ENCODE measurements around the gene RIMKLA. TPM values are rescaled to one million over a fixed set of nuclear protein-coding genes. Genes with fewer than 3 reads are reported as not detected.

Gene RIMKLA
- total RNA-seq, 1 donor, result 0.10 TPM

DNA sequence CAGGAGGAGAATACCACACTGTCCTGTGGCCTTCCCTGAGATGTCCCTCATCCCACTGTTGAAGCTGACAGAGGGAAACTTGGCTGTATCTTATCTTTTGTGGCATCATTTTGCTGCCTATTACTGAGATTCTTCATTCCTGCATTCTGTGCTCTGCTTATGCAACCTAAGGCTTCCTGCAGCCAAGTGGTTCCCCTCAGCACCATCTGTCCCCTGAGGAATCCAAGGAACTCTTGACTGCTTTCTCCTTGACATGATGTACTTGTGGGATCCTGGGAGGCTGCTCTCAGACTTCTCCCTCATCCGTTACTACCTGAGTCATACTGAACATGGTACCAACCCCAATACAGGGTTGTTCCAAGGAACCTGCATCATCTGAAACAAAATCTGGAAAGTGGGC, 21.1 kb upstream of the RIMKLA start:
- no peak overlapping the region for H3K4me3 ChIP-seq (ENCODE audit: low read length)
- no peaks in the 10 kb centered on the region for H3K27me3 ChIP-seq (ENCODE audit: insufficient read depth, low read length)
- no peaks in the 10 kb centered on the region for H3K9me3 ChIP-seq (ENCODE audit: low read depth, low read length)
- no peaks in the 10 kb centered on the region for H3K4me1 ChIP-seq (ENCODE audit: insufficient read depth, low read length)

DNA sequence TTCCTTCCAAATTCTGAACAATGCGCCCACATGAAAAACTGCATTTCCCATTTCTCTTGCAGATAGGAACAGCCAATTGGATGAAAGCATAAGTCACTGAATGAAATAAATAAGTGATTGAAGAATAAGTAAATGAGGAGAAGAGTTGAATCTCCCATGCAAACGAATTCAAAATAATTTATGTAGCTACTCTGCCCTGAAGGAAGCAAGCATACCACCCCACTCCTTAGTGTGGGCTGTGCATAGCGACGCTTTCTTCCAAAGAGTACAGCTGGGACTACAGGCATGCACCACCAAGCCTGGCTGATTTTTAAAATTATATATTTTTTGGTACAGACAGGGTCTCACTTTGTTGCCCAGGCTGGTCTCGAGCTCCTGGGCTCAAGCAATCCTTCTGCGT, 16.5 kb upstream of the RIMKLA start:
- H3K9me3 ChIP-seq (ENCODE audit: low read depth, low read length), result no peaks in the 10 kb centered on the region
- H3K4me3 ChIP-seq (ENCODE audit: low read length), result no peak overlapping the region
- no peaks in the 10 kb centered on the region for H3K4me1 ChIP-seq (ENCODE audit: insufficient read depth, low read length)
- no peaks in the 10 kb centered on the region for H3K27me3 ChIP-seq (ENCODE audit: insufficient read depth, low read length)

GRCh38 chr1:42364542-42364941, 16.1 kb upstream of the RIMKLA start:
- Histone ChIP-seq H3K4me1 (ENCODE audit: insufficient read depth, low read length) (no peaks in the 10 kb centered on the region), H3K4me3 (ENCODE audit: low read length) (no peak overlapping the region), H3K9me3 (ENCODE audit: low read depth, low read length) (no peaks in the 10 kb centered on the region), H3K27me3 (ENCODE audit: insufficient read depth, low read length) (no peaks in the 10 kb centered on the region)

DNA sequence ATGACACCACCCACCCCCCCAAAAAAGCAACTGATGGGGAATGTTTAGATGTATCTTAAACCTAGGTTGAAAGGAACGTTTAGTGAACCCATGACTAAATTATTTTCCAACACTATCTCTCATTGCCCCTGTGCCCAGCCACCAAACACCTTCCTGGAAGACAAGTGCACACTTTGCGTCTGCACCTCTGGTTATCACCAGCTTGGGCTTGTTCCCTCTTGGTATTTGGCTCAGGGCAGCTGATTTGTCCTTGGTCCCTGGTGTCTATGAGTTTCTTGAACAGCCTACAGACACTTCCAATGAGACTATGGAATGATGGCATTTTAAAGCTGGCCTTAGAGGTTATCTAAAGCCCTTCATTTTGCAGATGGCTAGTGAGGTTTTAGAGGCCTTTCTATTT, 15.5 kb upstream of the RIMKLA start:
- Histone ChIP-seq H3K27me3 (ENCODE audit: insufficient read depth, low read length) (no peaks in the 10 kb centered on the region), H3K9me3 (ENCODE audit: low read depth, low read length) (no peaks in the 10 kb centered on the region), H3K4me3 (ENCODE audit: low read length) (no peak overlapping the region), H3K4me1 (ENCODE audit: insufficient read depth, low read length) (no peaks in the 10 kb centered on the region)

DNA sequence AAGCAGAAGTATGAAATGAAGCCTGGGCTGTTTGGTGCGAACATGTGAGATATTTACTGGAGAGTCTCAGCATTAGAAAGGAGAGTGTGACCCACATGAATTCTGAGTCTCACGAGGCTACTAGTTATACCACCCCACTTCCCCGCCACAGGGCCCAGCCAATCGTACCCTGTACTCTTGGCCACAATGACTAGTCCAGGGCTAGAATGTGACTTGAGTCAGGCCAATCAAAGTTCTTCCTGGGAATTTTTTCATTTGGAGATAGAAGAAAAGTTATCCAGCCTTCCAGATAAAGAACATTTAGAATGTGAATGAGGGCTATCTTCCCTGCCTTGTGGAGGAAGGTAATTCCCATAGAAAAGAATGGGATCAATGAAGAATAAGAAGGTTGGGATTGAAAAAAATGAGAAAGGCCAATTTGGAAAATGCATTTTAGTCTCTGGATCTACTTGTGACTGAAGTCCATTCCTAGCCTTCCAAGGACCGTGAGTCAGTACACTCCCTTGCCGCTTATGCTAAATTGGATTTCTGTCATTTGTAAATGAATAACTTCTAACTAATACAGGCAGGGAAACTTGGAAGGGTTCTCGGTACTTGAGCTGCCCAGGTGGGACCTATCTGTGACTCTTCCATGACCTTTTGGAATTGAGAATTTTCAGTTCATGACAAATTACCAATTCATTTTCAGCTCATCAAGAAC, 12.3 kb upstream of the RIMKLA start:
- no peaks in the 10 kb centered on the region for H3K9me3 ChIP-seq (ENCODE audit: low read depth, low read length)
- no peaks in the 10 kb centered on the region for H3K27me3 ChIP-seq (ENCODE audit: insufficient read depth, low read length)
- no peaks in the 10 kb centered on the region for H3K4me1 ChIP-seq (ENCODE audit: insufficient read depth, low read length)
- H3K4me3 ChIP-seq (ENCODE audit: low read length), result no peak overlapping the region

DNA sequence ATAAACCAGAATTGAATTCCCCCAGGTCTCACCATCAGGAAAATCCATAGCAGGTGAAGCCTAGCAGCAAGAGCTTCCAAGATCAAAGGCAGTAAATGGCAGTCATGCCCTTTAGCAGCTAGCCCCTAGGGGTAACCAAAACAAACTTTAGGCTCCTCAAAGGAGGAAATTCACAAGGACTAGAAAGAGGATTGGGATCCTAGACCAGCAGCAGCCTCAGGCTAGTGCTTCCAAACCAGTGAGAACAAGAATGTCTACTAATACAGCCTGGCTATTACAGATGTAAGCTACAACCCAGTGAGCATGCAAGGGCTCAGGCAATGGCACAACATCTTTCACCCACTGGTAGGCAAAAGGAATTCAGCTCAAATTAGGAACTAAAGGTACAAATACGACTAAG, 11.1 kb upstream of the RIMKLA start:
- Histone ChIP-seq H3K4me1 (ENCODE audit: insufficient read depth, low read length) (no peaks in the 10 kb centered on the region), H3K4me3 (ENCODE audit: low read length) (no peak overlapping the region), H3K9me3 (ENCODE audit: low read depth, low read length) (no peaks in the 10 kb centered on the region), H3K27me3 (ENCODE audit: insufficient read depth, low read length) (no peaks in the 10 kb centered on the region)

GRCh38 chr1:42370876-42371549, 9.6 kb upstream of the RIMKLA start:
- H3K4me1 ChIP-seq (ENCODE audit: insufficient read depth, low read length), result no peaks in the 10 kb centered on the region
- H3K27me3 ChIP-seq (ENCODE audit: insufficient read depth, low read length), result no peaks in the 10 kb centered on the region
- no peaks in the 10 kb centered on the region for H3K9me3 ChIP-seq (ENCODE audit: low read depth, low read length)
- no peak overlapping the region for H3K4me3 ChIP-seq (ENCODE audit: low read length)

DNA sequence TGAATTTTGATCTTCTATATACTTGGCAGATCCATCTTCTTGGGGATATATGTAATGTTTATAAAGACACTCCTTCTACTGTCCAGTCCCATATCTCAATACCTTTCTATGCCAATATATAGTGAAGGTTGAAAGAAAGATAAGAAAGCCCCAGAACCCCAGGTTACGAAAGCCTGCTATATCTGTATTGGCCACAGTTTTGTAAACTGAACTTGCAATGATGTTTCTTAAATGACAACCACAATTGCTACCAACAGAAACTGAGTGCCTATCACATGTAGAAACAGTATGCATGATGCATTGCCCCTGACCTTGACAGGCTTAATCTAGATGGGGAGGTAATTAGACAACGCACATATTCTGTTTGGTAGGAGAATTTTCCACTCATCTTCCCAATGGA, 7.8 kb upstream of the RIMKLA start:
- Histone ChIP-seq H3K4me1 (ENCODE audit: insufficient read depth, low read length) (no peaks in the 10 kb centered on the region), H3K9me3 (ENCODE audit: low read depth, low read length) (no peaks in the 10 kb centered on the region), H3K27me3 (ENCODE audit: insufficient read depth, low read length) (no peaks in the 10 kb centered on the region), H3K4me3 (ENCODE audit: low read length) (no peak overlapping the region)

DNA sequence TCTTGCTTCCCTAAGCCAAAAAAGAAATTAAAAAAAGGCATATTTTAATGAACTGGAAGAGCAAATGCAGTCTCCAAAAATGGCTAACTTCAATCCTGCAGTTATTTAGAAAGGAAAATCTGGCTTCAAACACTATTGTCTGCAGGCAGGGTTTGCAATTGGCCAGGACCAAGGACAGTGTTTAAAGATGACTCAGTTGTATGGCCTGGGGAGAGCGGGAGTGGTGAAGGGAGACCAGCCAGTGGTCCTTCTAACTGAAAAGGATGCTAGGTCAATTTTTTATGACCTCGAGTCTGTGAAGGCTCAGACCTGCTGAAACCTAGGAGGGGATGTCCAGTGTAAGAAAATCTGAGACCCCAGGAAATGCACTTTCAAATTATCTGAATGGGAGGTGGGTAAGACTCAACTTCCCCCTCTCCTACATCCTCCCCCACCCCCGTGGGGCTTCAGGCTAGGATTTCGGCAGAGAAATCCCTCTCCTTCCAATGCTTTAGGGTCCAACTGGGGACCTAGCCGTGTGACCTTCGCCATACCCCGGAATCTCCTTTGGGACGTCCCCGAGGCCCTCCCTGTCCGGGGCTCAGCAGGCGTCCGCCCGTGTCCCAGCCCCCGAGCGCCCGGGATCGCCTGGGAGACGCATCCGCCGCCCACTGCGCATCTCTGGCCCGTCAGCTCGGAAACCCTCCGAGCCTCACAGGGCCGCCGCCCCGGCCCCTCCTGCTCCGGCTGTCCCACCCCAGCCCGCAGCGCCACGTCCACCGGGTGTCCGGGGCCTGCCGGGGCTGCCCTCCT, 602 bp upstream of the RIMKLA start:
- H3K27me3 ChIP-seq (ENCODE audit: insufficient read depth, low read length), result peaks cover 28% of the 10 kb centered on the region
- no peaks in the 10 kb centered on the region for H3K9me3 ChIP-seq (ENCODE audit: low read depth, low read length)
- peaks cover 8% of the 10 kb centered on the region for H3K4me1 ChIP-seq (ENCODE audit: insufficient read depth, low read length)
- H3K4me3 ChIP-seq (ENCODE audit: low read length), result no peak overlapping the region

GRCh38 chr1:42381280-42381673, 685 bp downstream of the RIMKLA start:
- Histone ChIP-seq H3K4me3 (ENCODE audit: low read length) (peak overlapping the region; percentile 36), H3K9me3 (ENCODE audit: low read depth, low read length) (no peaks in the 10 kb centered on the region), H3K4me1 (ENCODE audit: insufficient read depth, low read length) (peaks cover 8% of the 10 kb centered on the region), H3K27me3 (ENCODE audit: insufficient read depth, low read length) (peaks cover 28% of the 10 kb centered on the region)

- Histone ChIP-seq H3K4me3 (ENCODE audit: low read length) (no peak overlapping the region), H3K9me3 (ENCODE audit: low read depth, low read length) (no peaks in the 10 kb centered on the region), H3K27me3 (ENCODE audit: insufficient read depth, low read length) (peaks cover 21% of the 10 kb centered on the region), H3K4me1 (ENCODE audit: insufficient read depth, low read length) (peaks cover 8% of the 10 kb centered on the region)
These were observed 4.7 kb downstream of the RIMKLA start for GRCh38 chr1:42385283-42385682.

- Histone ChIP-seq H3K27me3 (ENCODE audit: insufficient read depth, low read length) (peaks cover 18% of the 10 kb centered on the region), H3K4me3 (ENCODE audit: low read length) (no peak overlapping the region), H3K4me1 (ENCODE audit: insufficient read depth, low read length) (peaks cover 5% of the 10 kb centered on the region), H3K9me3 (ENCODE audit: low read depth, low read length) (no peaks in the 10 kb centered on the region)
These were observed 5.5 kb downstream of the RIMKLA start for GRCh38 chr1:42386051-42386450.

- H3K4me1 ChIP-seq (ENCODE audit: insufficient read depth, low read length), result no peaks in the 10 kb centered on the region
- H3K4me3 ChIP-seq (ENCODE audit: low read length), result no peak overlapping the region
- H3K27me3 ChIP-seq (ENCODE audit: insufficient read depth, low read length), result no peaks in the 10 kb centered on the region
- no peaks in the 10 kb centered on the region for H3K9me3 ChIP-seq (ENCODE audit: low read depth, low read length)
These were observed 11.7 kb downstream of the RIMKLA start for GRCh38 chr1:42392255-42392654.

DNA sequence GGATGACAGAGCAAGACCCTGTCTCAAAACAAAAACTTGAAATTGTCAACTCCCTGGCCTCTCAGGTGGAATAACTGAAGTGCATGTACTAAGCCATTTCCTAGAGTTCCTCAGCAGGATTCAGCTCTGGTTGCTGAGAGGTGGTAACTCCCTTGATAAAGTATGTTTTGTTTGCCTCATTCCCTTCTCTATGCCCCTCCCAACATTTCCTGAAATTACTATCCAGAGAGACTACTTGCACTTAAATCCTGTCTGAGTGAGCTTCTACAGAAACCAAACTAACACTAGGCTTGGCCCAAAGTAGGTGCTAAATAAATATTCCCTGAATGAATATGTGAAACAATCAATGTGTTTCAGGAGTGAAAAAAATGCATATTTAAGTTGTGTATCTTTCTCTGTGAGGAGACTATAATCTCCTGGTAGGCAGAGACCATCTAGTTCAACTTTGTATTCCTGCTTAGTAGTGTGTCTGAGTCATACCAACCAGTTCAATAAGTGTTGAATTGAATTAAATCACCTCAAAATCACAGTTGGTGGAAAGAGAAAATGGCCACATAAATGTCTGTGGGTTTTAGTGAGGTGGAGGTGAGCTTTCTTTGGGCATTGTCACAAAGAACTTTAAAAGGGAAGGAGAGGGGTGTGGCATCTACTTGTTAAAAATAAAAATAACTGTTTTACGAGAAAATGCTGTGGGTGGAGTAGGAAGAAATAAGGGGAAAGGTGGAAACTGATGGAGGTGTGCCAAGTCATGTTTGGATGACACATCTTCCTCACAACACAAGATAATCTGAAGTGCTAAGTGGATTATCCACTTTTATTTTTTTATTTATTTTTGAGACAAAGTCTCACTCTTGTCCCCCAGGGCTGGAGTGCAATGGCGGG, 12.6 kb downstream of the RIMKLA start:
- H3K9me3 ChIP-seq (ENCODE audit: low read depth, low read length), result no peaks in the 10 kb centered on the region
- H3K27me3 ChIP-seq (ENCODE audit: insufficient read depth, low read length), result no peaks in the 10 kb centered on the region
- no peaks in the 10 kb centered on the region for H3K4me1 ChIP-seq (ENCODE audit: insufficient read depth, low read length)
- H3K4me3 ChIP-seq (ENCODE audit: low read length), result no peak overlapping the region

Measured in mononuclear cell (primary cell).